ENCODE data around the gene FAM117B.

- TF ChIP-seq POLR2A (IDR thresholded peaks at IDR 0.05) (no peak), CTCF (IDR thresholded peaks at IDR 0.05) (no peak)
These were observed 68.3 kb downstream of the FAM117B start for GRCh38 chr2:202703091-202703490.

Data from tibial nerve (tissue), 3 donors.